ENCODE data around the gene UBTF. TPM values are rescaled to one million over a fixed set of nuclear protein-coding genes. Genes with fewer than 3 reads are reported as not detected.

UBTF gene
- total and polyA plus RNA-seq, 2 experiments from 2014 or later: 51.1 to 70.6 TPM

DNA sequence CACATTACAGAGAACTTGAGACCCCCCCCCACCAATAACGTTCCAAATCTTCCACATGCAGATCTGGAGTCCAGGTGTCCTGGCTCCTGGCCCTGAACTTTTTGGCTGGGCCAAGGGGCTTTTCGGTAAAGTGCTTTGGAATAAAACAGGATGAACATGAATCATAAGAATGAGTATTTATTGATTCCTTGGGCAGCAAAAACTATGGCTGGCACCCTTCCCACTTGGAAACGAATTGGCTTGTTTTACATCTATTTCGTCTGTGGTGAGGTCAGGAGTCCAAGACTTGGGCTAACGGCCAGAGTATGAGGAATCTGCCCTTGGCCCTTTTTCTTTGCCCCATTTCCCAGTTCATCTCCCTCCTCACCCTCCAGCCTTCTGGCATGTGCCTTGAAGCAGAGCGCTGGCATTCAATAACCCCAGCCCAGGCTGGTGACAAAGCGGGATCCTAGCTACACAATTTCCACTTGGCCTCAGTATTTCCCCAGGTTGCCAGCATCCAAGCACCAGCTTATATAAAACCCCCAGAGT lies 4.1 kb upstream of the UBTF start:
- TF ChIP-seq, protein P1, sequence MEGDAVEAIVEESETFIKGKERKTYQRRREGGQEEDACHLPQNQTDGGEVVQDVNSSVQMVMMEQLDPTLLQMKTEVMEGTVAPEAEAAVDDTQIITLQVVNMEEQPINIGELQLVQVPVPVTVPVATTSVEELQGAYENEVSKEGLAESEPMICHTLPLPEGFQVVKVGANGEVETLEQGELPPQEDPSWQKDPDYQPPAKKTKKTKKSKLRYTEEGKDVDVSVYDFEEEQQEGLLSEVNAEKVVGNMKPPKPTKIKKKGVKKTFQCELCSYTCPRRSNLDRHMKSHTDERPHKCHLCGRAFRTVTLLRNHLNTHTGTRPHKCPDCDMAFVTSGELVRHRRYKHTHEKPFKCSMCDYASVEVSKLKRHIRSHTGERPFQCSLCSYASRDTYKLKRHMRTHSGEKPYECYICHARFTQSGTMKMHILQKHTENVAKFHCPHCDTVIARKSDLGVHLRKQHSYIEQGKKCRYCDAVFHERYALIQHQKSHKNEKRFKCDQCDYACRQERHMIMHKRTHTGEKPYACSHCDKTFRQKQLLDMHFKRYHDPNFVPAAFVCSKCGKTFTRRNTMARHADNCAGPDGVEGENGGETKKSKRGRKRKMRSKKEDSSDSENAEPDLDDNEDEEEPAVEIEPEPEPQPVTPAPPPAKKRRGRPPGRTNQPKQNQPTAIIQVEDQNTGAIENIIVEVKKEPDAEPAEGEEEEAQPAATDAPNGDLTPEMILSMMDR (IDR thresholded peaks at IDR 0.05; ENCODE audit: low read depth, low read length): no peak
- Histone ChIP-seq H3K9me3 (ENCODE audit: low read depth) (no peaks in the 10 kb centered on the region), H3K4me1 (ENCODE audit: low read depth) (peaks cover 7% of the 10 kb centered on the region), H3K4me3 (no peak overlapping the region), H3K27me3 (no peaks in the 10 kb centered on the region), H3K36me3 (no peaks in the 10 kb centered on the region), H3K27ac (no peak overlapping the region)
- DNase-seq (ENCODE audit: low read depth in 1 of 2, low spot score in 1 of 2): peak in 1 of 2 donors; percentile 47

DNA sequence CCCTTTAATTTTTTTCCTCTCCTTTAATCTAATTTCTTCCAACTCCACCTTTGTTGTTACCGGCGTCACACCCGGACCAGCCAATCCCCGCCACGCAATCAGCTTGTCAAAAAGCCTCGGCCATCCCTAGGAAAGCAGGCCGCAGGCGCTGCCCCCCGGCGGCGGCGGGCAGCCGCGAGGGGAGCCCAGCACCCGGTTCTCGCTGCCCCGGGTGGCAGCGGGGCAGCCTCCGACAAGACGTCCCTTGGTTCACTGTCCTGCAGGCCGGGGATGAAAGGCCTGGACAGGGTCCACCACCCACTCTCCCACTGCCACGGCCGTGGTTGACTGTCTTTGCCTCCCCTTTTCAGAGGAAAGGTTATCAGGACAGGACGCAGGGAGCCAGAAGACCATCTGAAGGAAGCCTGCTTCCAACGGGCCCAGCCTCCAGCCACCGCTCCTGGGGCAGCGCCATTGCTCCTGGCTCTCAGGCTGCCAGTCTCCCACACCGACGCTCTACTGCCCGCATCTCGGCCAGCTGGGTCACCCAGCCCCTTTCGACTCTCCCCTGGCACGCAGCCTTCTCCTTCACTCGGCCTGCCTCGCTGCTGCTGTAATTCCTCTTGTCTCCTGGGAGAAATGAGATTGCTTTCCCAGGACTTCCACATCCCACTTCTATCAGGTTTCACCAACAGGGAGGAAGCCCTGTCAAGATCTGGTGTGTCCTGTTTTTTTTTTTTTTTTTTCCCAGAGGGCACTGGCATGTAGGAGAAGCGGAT lies 2.8 kb upstream of the UBTF start:
- Histone ChIP-seq H3K4me1 (ENCODE audit: low read depth) (peaks cover 12% of the 10 kb centered on the region), H3K4me3 (peak overlapping the region; percentile 100), H3K27ac (peak overlapping the region; percentile 98), H3K36me3 (no peaks in the 10 kb centered on the region), H3K9me3 (ENCODE audit: low read depth) (no peaks in the 10 kb centered on the region), H3K27me3 (no peaks in the 10 kb centered on the region)
- peak; percentile 84 to 87 for DNase-seq (ENCODE audit: low read depth in 1 of 2, low spot score in 1 of 2)
- TF ChIP-seq, protein P1 (IDR thresholded peaks at IDR 0.05; ENCODE audit: low read depth, low read length): peak; percentile 33

DNA sequence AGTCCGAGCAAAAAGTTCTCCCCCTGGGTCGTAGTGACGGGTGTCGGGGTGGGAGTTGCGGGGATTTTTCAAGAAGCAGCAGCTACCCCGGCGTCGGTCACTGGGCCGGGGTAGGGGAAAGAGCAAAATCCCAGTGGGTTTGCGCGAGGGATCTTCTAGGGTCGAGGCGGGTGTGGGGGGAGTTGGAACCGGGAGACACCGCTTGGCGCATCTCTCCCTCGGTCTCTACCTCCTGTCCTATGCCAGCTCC lies 2.3 kb upstream of the UBTF start:
- Histone ChIP-seq H3K4me3 (peak overlapping the region; percentile 100), H3K27ac (peak overlapping the region; percentile 98), H3K9me3 (ENCODE audit: low read depth) (no peaks in the 10 kb centered on the region), H3K27me3 (no peaks in the 10 kb centered on the region), H3K4me1 (ENCODE audit: low read depth) (peaks cover 16% of the 10 kb centered on the region), H3K36me3 (peaks cover 3% of the 10 kb centered on the region)
- TF ChIP-seq, protein P1 (IDR thresholded peaks at IDR 0.05; ENCODE audit: low read depth, low read length): no peak
- no peak for DNase-seq (ENCODE audit: low read depth in 1 of 2, low spot score in 1 of 2)

DNA sequence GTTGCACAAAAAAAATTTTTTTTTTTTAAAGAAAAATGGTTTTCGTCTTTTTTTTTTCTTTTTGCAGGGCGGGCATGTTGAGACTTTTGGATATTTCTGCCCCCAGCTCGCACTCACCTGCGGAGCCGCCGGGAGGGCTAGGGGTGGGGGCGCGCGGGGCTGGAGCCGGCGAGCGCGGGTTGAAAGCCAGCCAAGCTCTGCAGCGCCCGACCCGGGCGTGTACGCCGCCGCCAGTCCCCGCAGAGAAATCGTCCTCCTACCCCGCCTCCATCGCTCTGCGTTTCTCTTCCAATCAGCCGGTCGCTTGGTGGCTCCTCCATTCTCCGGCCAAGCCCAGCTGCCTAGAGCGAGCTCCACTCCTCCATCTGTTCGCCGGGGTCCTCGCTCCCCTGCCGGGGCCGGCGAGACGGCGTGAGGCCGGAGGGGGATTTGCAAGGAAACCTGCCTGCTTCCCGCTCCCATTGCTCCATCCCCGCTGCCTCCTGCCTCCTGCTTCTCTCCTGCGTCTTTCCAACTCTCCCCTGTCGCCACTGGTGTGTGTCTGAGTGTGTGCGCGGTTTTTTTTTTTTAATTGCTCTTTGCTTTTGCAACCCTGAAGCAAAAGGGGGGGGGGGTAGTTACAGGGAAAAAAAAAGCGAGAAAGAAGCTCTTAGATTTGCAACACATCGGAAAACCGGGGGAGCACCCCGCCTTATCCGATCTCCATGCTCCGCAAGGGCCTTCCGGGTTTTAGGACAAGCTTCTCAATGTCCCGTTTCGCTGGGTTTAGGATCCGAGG lies 1.8 kb upstream of the UBTF start:
- no peaks in the 10 kb centered on the region for H3K27me3 ChIP-seq

More for the DNA sequence above, 1.8 kb upstream of the UBTF start:
- peaks cover 6% of the 10 kb centered on the region for H3K36me3 ChIP-seq
- peak; percentile 87 to 92 for DNase-seq (ENCODE audit: low read depth in 1 of 2, low spot score in 1 of 2)
- TF ChIP-seq, protein P1 (IDR thresholded peaks at IDR 0.05; ENCODE audit: low read depth, low read length): peak; percentile 9
- H3K4me3 ChIP-seq: peak overlapping the region; percentile 100
- no peaks in the 10 kb centered on the region for H3K9me3 ChIP-seq (ENCODE audit: low read depth)
- peak overlapping the region; percentile 98 for H3K27ac ChIP-seq
- H3K4me1 ChIP-seq (ENCODE audit: low read depth): peaks cover 16% of the 10 kb centered on the region
